ENCODE data around the gene TP53. TPM values are rescaled to one million over a fixed set of nuclear protein-coding genes. Genes with fewer than 3 reads are reported as not detected.
A peak's percentile ranks its signal among the peaks of the same experiment; 100 is the strongest.
"Not testable (repeated sequence)": the region's sequence is repeated elsewhere in the genome, so short reads cannot be mapped to it uniquely, and the experiment has no call there.

TP53 gene
- total RNA-seq, 1 experiment from 2014 or later, result 46.2 TPM

DNA sequence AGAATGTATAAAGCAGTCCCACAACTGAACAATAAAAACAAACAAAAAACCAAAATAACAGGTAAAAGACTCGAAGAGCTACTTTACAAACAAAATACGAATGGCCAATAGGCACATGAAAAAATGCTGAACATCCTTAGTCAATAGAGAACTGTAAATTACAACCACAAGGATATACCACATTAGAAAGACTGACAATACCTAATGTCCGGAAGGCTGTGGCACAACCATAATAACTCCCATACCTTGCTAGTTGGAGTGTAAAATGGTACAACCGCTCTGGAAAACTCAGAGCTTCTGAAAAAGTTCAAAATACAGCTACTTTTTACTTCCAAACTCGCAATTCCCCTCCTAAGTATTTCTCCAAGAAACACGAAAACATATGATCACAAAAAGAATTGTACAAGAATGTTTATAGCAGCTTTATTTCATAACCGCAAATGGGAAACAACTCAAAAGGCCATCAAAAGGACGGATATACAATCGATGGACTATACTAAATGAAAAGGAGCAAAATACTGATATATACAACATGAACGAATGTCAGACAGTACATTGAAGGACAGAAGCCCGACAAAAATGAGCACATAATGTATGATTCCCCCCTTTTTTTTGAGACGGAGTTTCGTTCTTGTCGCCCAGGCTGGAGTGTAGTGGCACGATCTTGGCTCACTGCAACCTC, 2.3 kb downstream of the TP53 start:
- DNase-seq (ENCODE audit: extremely low read depth, low read depth), result no peak

DNA sequence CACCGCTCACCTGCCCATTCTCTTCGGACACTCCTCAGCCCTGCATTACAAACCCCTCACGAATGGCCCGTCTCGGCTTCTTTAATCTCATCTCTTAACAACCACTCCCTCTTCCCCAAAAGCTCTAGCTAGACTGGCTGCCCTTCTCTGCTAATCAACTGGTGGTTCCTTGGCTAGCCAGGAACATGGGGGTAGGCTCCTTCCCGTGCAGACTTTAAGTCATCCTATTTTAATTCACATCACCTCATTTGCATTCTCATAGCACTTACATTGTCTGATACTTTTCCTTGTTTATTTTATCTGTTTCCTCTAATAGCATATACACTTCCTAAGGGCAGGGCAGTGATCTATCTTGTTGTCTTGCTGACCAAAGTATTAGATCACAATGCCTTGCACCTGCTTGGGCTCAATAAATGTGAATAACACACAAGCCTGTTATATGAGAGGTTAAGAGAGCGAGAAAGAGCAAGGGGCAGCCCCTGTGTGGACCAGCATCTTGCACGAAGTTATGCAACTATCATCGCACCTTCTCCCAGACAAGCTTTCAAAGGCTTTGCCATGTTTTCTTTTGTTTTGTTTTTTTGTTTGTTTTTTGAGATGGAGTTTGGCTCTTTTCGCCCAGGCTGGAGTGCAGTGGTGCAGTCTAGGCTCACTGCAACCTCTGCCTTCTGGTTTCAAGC, 9.8 kb downstream of the TP53 start:
- no peak for DNase-seq (ENCODE audit: extremely low read depth, low read depth)

DNA sequence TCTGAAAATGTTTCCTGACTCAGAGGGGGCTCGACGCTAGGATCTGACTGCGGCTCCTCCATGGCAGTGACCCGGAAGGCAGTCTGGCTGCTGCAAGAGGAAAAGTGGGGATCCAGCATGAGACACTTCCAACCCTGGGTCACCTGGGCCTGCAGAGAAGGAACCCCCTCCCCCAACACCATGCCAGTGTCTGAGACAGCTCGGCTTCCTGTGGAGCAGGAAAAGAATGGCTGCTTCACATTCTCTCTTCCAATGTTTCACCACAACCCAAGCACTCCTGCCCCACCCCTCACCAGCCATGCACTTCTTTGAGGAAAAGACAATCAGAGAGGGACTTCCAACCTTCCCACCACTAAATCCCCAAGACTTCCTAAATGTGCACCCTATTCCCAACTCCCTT, 10.8 kb downstream of the TP53 start:
- no peak for DNase-seq (ENCODE audit: extremely low read depth, low read depth)

DNA sequence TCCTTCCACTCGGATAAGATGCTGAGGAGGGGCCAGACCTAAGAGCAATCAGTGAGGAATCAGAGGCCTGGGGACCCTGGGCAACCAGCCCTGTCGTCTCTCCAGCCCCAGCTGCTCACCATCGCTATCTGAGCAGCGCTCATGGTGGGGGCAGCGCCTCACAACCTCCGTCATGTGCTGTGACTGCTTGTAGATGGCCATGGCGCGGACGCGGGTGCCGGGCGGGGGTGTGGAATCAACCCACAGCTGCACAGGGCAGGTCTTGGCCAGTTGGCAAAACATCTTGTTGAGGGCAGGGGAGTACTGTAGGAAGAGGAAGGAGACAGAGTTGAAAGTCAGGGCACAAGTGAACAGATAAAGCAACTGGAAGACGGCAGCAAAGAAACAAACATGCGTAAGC, 12.4 kb downstream of the TP53 start:
- no peak for DNase-seq (ENCODE audit: extremely low read depth, low read depth)

DNA sequence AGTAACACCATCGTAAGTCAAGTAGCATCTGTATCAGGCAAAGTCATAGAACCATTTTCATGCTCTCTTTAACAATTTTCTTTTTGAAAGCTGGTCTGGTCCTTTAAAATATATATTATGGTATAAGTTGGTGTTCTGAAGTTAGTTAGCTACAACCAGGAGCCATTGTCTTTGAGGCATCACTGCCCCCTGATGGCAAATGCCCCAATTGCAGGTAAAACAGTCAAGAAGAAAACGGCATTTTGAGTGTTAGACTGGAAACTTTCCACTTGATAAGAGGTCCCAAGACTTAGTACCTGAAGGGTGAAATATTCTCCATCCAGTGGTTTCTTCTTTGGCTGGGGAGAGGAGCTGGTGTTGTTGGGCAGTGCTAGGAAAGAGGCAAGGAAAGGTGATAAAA, 14.1 kb downstream of the TP53 start:
- DNase-seq (ENCODE audit: extremely low read depth, low read depth), result peak; percentile 12

DNA sequence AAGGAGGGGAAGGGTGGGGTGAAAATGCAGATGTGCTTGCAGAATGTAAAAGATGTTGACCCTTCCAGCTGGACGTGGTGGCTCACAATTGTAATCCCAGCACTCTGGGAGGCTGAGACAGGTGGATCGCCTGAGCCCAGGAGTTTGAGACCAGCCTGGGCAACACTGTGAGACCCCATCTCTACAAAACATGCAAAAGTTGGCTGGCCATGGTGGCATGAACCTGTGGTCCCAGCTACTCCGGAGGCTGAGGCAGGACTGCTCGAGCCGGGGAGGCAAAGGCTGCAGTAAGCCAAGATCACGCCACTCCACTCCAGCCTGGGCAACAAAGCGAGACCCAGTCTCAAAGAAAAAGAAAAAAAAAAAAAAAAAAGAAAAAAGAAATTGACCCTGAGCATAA, 18.8 kb downstream of the TP53 start:
- no peak for DNase-seq (ENCODE audit: extremely low read depth, low read depth)

DNA sequence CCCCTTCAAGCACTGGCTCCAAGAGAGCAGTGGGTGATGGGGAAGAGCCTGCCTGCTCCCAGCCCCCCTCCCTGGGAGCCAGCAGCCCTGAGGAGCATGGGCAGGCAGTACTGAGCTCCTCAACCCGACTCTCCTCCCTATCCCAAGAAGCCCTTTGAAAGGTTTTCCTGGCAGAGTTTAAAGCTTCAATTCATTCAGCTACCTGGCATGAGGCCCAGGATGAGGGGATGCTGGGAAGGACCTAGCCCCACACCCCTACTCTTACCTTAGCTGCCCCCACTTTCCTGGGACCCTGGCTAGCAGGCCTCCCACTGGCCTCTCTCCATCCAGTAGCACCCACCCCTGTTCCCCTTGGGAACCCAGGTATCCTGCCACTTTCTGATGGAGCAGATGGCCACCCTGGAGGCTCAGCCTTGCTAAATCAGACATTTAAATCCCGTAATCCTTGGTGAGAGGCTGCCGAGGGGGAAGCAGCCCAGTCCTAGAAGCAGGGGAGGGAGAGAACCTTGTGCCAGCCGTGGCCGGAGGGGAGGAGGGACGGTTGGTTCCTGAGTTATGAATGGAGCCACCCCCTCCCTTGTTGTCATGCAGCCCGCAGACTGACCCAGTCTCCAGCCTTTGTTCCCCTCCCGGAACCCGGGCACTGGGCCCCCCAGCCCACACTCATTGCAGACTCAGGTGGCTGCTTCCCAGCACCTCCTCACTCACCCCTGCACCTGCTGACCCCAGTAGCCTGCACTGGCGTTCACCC, 19.5 kb downstream of the TP53 start:
- DNase-seq (ENCODE audit: extremely low read depth, low read depth), result no peak

DNA sequence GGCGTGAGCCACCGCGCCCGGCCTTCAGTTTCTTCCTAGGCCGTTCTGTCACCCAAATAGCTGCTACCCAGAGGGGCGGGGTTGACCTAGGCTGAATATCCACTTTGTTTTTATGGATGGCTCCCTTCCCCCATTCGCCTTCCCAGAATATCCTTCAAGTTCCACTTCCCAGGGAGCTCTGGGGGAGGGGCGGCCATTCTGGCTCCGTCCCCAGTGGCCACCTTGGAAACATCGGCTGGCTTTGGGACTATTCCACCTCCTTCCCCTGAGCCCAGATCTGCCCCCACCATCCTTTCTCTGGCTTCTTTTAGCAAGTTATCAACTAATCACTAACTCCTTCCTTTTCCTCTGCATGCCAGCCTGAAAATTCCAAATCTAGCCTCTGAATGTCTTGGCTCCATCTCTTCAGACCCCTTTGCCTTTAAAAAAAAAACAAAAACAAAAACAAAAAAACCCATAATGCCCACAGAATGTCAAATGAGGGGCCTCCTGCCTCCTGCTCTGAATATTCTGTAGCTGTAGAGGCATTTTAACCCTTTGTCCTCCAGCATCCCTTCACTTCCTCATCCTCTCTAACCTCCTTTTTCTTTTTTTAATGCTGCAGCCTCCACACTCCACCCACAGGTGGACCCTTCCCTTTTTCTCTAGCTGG, 30.2 kb downstream of the TP53 start:
- no peak for DNase-seq (ENCODE audit: extremely low read depth, low read depth)

DNA sequence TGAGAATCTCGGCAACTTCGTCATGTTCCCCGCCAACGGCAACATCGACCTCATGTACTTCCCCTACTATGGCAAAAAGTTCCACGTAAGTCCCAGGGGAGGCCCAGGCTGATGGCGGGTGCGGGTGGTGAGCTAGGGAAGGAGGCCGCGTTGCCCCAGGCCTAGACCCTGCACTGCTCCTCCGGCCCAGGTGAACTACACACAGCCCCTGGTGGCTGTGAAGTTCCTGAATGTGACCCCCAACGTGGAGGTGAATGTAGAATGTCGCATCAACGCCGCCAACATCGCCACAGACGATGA, 31.8 kb downstream of the TP53 start:
- DNase-seq (ENCODE audit: extremely low read depth, low read depth), result no peak

DNA sequence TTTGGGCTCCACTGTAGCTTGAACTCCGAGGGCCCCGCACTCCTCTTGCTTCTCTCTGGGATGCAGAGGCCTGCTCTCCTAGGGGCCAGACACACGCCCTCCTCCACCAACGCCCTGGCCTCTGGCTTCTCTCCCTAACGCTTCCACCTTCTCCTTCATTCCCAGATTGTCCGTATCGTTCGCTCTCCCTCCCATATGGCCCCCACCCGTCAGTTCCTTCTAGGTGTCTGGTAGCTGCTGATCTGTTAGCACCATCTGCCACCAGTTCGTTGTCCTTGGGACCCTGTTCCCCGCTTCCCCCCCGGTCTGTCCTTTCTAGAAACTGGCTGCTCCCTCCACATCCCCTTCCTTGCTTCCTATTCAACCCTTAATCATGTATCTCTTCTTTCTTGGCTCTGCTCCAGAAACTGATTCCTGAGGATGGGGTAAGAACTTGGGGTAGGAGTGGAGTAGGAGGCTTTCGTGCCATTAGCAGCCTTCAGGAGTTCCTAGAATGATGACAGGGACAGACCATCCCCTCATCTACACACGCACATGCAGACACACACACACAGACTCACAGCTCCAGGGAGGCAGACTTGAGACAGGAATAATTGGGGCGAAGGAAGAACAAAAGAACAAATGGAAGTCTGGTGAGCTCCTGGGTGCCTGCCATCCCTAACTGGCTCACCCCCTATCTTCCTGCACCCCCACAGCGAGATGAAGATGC, 32.3 kb downstream of the TP53 start:
- DNase-seq (ENCODE audit: extremely low read depth, low read depth), result no peak

DNA sequence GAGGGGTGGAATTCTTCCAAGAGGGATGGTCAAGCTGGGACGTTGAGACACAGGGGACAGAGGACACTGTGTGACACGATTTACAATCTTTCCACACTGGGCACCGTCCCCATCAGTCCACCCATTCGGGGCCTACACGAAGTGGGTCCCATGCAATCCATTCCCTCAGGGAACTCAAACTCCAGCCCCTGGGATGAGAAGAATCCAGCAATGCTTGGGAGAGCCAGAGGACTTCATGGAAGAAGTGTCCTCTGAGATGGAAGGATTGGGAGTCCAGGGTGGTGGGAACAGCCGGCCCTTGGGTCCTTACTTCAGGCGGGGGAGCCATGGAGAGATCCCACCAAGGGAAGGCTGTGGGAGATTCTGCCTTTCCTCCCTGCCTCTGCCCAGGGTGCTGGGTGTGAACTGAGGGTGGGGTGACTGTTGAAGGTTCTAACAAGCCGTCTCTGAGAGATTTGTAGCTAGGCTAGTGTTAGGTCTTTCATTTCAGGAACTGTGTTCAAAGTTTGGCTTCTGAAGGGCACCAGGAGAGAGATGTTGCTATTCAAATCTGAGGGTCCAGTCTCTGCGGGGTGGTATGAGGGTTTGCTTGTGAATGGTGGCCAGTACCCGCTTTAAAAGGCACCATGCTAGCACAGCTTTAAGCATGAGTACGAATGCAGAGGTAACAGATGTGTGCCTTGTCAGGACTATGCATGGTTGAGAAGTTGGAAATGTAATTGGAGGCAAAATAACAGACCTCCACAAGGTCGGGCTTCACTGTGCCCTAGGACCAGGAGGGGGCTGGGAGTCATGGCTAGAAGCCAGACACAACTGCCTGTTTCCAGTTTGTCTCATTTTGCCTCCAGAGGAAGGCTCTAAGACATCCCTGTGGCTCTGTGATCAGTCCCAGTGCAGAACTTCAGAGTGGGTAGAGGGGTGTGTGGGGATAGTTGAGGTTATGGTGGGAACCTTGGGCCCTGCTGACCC, 34.6 kb downstream of the TP53 start:
- DNase-seq (ENCODE audit: extremely low read depth, low read depth), result no peak

DNA sequence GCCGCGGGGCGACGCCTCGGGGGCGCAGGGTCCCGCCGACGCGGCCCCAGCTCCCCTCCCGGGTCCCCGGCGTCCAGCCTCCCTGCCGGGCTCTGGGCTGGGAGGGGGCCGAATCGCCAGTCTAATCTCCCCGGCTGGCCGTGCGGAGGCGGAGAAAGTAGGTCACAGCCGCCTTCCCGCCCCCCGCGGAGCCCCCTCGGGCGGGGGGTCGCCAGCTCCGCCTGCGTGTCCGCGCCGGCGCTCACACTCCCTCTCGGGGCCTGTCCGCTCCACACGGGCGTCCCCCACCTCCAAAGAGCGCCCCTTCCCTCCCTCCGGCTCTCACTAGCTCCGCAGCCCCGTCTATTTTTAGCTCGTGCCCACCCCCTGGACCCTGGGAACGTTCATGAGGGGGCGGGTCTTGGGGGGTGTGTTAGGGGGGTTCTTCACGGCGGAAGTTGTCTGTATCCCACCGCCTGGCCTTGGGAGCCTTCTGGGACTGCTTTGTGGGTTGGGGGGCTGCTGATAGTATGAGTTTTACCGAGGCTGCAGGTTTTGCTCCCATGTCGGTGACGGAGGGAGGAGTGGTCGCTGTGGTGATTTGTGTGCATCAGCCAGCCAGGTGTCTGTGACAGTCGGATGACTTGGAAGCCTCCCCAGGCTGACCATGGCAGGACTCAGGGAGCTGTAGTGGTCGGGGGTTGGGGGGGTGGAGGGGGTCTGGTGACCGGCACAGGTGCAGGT, 35.5 kb downstream of the TP53 start:
- DNase-seq (ENCODE audit: extremely low read depth, low read depth), result no peak

DNA sequence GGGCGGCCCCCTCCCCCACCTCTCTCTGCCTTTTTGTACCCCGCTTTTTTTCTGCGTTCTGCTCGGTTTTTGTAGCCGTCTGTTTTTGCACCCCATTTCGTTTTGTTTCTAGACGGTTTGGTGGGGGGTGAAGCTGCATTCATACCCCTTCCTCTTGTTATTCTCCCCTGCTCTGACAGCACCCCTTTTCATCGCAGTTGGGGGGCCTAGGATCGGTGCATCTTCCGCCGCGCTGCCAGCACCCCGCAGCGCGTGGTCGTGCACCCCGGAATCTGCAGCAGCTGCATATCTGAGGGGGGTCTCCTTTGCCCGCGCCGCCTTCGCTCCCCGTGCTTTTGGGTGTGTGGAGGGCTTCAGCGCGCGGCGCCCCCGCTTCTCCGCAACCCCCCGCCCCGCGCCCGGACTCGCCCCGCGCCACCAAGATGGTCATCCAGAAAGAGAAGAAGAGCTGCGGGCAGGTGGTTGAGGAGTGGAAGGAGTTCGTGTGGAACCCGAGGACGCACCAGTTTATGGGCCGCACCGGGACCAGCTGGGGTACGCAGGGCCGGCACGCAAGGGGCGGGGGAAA, 36.1 kb downstream of the TP53 start:
- no peak for DNase-seq (ENCODE audit: extremely low read depth, low read depth)

DNA sequence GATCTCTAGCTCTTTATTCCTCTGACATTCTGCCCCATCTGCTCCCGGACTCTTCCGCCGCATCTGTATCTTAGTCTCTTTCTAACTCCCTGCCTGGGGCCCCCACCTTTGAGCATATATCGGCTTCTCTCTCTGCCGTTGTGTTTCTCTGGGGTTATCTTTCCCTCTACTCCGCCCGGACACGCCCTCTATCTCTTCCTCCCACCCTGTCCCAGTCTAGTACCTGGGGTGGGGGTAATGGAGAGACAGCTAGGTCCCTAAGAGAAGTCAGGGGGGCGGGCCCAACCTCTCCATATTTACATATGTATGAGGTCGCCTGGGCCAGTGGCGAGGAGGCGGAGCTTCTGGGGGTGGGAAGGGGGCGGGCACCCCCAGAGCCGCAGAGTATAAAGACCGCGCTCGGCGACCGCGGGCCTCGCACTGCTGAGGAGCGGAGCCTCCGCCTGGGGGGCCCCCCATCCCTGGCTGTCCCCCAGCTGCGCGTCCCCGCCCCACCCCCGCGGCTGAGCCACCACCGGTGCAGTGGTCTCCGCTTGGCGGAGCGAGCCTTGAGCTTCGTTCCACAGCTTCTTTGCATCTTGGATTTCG, 36.7 kb downstream of the TP53 start, which contains the start of gene ATP1B2:
ATP1B2 (plus strand) TSS at position 418 of the 588 bp plus-strand sequence. CDS start 593 bp downstream, outside the sequence.
- peak; percentile 46 for DNase-seq (ENCODE audit: extremely low read depth, low read depth)

DNA sequence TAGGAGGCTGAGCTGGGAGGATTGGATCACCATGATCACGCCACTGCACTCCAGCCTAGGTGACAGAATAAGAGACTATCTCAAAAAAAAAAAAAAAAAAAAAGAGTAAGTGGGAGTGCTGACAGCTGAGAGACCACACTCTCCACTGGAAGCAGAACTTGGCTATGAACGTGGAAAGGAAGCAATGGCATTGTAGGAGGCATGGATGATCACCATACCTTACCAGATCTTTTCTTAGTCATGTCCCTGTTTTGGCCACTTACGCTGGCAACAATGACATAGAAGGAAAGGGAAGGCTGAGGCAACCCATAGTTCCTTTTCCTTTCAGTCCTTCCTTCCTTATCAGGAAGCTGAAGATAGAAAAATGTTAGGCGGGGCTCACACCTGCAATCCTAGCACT, 40.3 kb downstream of the TP53 start:
- DNase-seq (ENCODE audit: extremely low read depth, low read depth), result no peak

DNA sequence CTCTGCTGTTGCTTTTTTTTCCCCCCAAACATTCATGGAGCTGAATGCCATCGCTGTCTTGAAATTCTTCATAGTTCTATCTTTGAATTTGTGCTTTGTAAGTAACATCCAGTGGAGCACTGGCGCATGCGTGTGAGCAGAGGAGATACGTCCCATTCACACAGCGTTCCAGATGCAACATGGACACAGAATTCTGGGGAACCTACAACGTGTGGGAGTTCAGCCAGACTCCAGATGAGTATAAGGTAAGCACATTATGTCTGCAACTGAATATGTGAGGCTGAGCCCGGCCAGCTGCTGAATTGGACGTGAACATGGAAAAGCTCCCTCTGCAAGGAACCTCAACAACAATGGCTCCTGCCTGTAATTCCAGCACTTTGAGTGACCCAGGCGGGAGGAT, 40.8 kb downstream of the TP53 start:
- no peak for DNase-seq (ENCODE audit: extremely low read depth, low read depth)

DNA sequence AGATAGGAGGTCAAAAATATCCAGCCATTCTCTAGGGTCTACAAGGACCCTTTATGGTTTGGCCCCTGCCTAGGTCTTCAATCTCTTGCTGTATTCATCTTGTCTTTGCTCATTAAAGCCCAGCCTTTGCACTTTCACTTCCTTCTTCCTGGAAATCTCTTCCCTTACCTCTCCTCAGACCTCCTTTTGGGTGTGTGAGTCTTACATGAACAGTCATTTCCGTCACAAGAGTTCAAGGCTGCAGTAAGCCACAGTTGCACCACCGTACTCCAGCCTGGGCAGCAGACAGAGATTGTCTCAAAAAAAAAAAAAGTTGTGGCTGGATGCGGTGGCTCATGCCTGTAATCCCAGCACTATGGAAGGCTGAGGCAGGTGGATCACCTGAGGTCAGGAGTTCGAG, 42.5 kb downstream of the TP53 start:
- no peak for DNase-seq (ENCODE audit: extremely low read depth, low read depth)

DNA sequence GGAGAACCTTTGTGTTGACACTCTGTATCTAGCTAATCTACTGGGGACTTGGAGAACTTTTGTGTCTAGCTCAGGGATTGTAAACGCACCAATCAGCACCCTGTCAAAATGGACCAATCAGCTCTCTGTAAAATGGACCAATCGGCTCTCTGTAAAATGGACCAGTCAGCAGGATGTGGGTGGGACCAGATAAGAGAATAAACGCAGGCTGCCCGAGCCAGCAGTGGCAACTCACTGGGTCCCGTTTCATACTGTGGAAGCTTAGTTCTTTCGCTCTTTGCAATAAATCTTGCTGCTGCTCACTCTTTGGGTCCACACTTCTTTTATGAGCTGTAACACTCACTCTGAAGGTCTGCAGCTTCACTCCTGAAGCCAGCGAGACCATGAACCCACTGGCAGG, 45.7 kb downstream of the TP53 start:
- not testable (repeated sequence) for DNase-seq (ENCODE audit: extremely low read depth, low read depth)

Data from NCI-H460 (cell line).